Gastrocnemius medialis (tissue), 4 donors: Measurements from ENCODE around the gene ONECUT2.

ENCODE experiments used
- CTCF ChIP-seq, 5 experiments: fragments of 450-650 bp in 3 of 5; fragments of 200-600 bp in 2 of 5; sonication (generic) in 2 of 5; IDR thresholded peaks in 4 of 5; conservative IDR thresholded peaks in 1 of 5; 1 replicate in 4 of 5; 2 replicates in 1 of 5; pipeline ENCODE4 v1.5.1; 2016 to 2019; ENCODE audit warnings: antibody characterized with exemption in 5 of 5, mild to moderate bottlenecking in 3 of 5, moderate library complexity in 3 of 5
- POLR2A ChIP-seq, 2 donors: fragments of 450-650 bp; IDR thresholded peaks; one replicate each; pipeline ENCODE4 v1.6.1; 2017; ENCODE audit warnings: antibody characterized with exemption in 2 of 2, mild to moderate bottlenecking in 2 of 2, moderate library complexity in 2 of 2

GRCh38 chr18:57416542-57416941 is 18.6 kb upstream of the ONECUT2 start:
- TF ChIP-seq CTCF (IDR thresholded peaks at IDR 0.05 in 4 of 5, conservative IDR thresholded peaks at IDR 0.05 in 1 of 5) (no peak), POLR2A (IDR thresholded peaks at IDR 0.05) (no peak)
